HCT116 (cell line): ENCODE data around the gene NAGPA. TPM values are rescaled to one million over a fixed set of nuclear protein-coding genes. Genes with fewer than 3 reads are reported as not detected.

Experiments used
- ATAC-seq: fragments of 200-7000 bp; cut with Tn5 transposase; 2 replicates; pipeline ENCODE4 v1.9.1; 2020; ENCODE audit warnings: mild to moderate bottlenecking, moderate library complexity
- BruUV-seq: library from RNA; stranded (reverse); fragments of 400-500 nt; replicated peaks from 2 replicates; lab custom pipeline; 2021; lab: Mats Ljungman, UMichigan
- CTCF ChIA-PET: fragments of 300-600 bp; sonication (Branson Sonifier 250); formaldehyde crosslinking; loops from one replicate; lab custom pipeline; 2021; ENCODE audit warnings: antibody characterized with exemption; lab: Charles Lee
- POLR2A ChIA-PET: fragments of 300-600, 350-600 bp; sonication (Branson Sonifier 250); formaldehyde crosslinking; loops from one replicate; lab custom pipeline; 2021; ENCODE audit warnings: antibody characterized with exemption; lab: Charles Lee
- RAD21 ChIA-PET, 2 experiments: fragments of 300-600 bp; sonication (Branson Sonifier 250); formaldehyde crosslinking; loops; one replicate each; lab custom pipeline; 2023; ENCODE audit warnings: low total read pairs in 2 of 2; ENCODE audit not compliant: uncharacterized antibody in 2 of 2, unreplicated experiment in 2 of 2, low non-redundant PET in 1 of 2; lab: Charles Lee
- DNase-seq: peaks from one replicate; pipeline ENCODE4 v3.0.0-alpha.2; 2010; ENCODE audit warnings: low read depth, low spot score
- H2AFZ ChIP-seq: fragments of 200-600 bp; shearing (Covaris generic), sonication (generic); 2 replicates; pipeline ENCODE4 v1.6.1; 2017; ENCODE audit warnings: low read depth, mixed run types, mixed read lengths, antibody characterized with exemption, low read length; ENCODE audit not compliant: poor library complexity, severe bottlenecking
- H3K27ac ChIP-seq: 2 replicates; pipeline ENCODE4 v1.5.1; 2012; ENCODE audit warnings: low read depth, low read length
- H3K27me3 ChIP-seq: fragments of 200-600 bp; sonication (generic); 2 replicates; pipeline ENCODE4 v1.6.1; 2016; ENCODE audit warnings: mixed run types, low read length, mixed read lengths; ENCODE audit not compliant: insufficient read depth
- H3K36me3 ChIP-seq, 2 experiments: fragments of 200-500 bp in 1 of 2; fragments of 200-600 bp in 1 of 2; sonication (Bioruptor generic) in 1 of 2; sonication (generic) in 1 of 2; 2 replicates each; pipeline versions ENCODE4 v1.5.1 to v1.6.1; 2014 to 2016; ENCODE audit warnings: low read length in 2 of 2, inconsistent platforms in 1 of 2, mixed read lengths in 1 of 2, mixed run types in 1 of 2; ENCODE audit not compliant: insufficient read depth in 2 of 2, control insufficient read depth in 1 of 2
- H3K4me1 ChIP-seq, 2 experiments: fragments of 200-600 bp in 1 of 2; sonication (generic) in 1 of 2; 2 replicates each; pipeline versions ENCODE4 v1.5.1 to v1.6.1; 2012 to 2017; ENCODE audit warnings: low read length in 2 of 2, inconsistent platforms in 1 of 2, mild to moderate bottlenecking in 1 of 2, mixed read lengths in 1 of 2, mixed run types in 1 of 2, moderate library complexity in 1 of 2; ENCODE audit not compliant: insufficient read depth in 2 of 2, control insufficient read depth in 1 of 2
- H3K4me2 ChIP-seq: fragments of 200-600 bp; sonication (generic); 2 replicates; pipeline ENCODE4 v1.6.1; 2017; ENCODE audit warnings: mixed run types, low read length, mixed read lengths
- H3K4me3 ChIP-seq, 2 experiments: fragments of 200-600 bp in 1 of 2; sonication (generic) in 1 of 2; replicated peaks in 1 of 2; 2 replicates each; pipeline ENCODE4 v1.5.1; 2011 to 2016; ENCODE audit warnings: low read length in 2 of 2, control low read depth in 1 of 2, low read depth in 1 of 2, mild to moderate bottlenecking in 1 of 2, mixed read lengths in 1 of 2, mixed run types in 1 of 2
- H3K79me2 ChIP-seq: fragments of 200-600 bp; sonication (generic); 2 replicates; pipeline ENCODE4 v1.6.1; 2017; ENCODE audit warnings: mild to moderate bottlenecking, mixed run types, low read length, moderate library complexity, mixed read lengths; ENCODE audit not compliant: insufficient read depth
- H3K9ac ChIP-seq: fragments of 200-600 bp; sonication (generic); 2 replicates; pipeline ENCODE4 v1.6.1; 2016; ENCODE audit warnings: low read length, mixed read lengths
- H3K9me2 ChIP-seq: fragments of 200-600 bp; sonication (generic), shearing (Covaris generic); 2 replicates; pipeline ENCODE4 v1.6.1; 2017; ENCODE audit warnings: mixed run types, mild to moderate bottlenecking, moderate library complexity; ENCODE audit not compliant: insufficient read depth
- H3K9me3 ChIP-seq, 2 experiments: fragments of 200-500 bp in 1 of 2; fragments of 200-600 bp in 1 of 2; sonication (Bioruptor generic) in 1 of 2; sonication (generic) in 1 of 2; 2 replicates each; pipeline ENCODE4 v1.6.1; 2014 to 2017; ENCODE audit warnings: low read length in 2 of 2, mixed read lengths in 2 of 2, inconsistent platforms in 1 of 2, low read depth in 1 of 2, mild to moderate bottlenecking in 1 of 2, mixed run types in 1 of 2, moderate library complexity in 1 of 2; ENCODE audit not compliant: control insufficient read depth in 1 of 2, insufficient read depth in 1 of 2
- H4K20me1 ChIP-seq: fragments of 200-600 bp; sonication (generic), shearing (Covaris generic); 2 replicates; pipeline ENCODE4 v1.6.1; 2017; ENCODE audit warnings: mixed run types, mild to moderate bottlenecking, moderate library complexity; ENCODE audit not compliant: insufficient read depth
- CBX3 ChIP-seq: IDR thresholded peaks from 2 replicates; pipeline ENCODE4 v1.6.1; 2012; ENCODE audit warnings: low read depth
- CTCF ChIP-seq, 3 experiments: fragments of 200-600 bp in 1 of 3; sonication (generic) in 1 of 3; IDR thresholded peaks in 2 of 3; conservative IDR thresholded peaks in 1 of 3; 2 replicates each; pipeline ENCODE4 v1.5.1; 2012 to 2017; ENCODE audit warnings: low read depth in 2 of 3, low read length in 2 of 3, antibody characterized with exemption in 1 of 3, borderline replicate concordance in 1 of 3, control low read depth in 1 of 3, mild to moderate bottlenecking in 1 of 3, mixed read lengths in 1 of 3, mixed run types in 1 of 3, moderate library complexity in 1 of 3; ENCODE audit not compliant: insufficient read depth in 1 of 3
- EZH2 ChIP-seq: fragments of 200-600 bp; sonication (generic); IDR thresholded peaks from 2 replicates; pipeline ENCODE4 v1.6.1; 2017; ENCODE audit warnings: antibody characterized with exemption, mixed run types
- EZH2phosphoT487 ChIP-seq: fragments of 200-600 bp; IDR thresholded peaks from 2 replicates; pipeline ENCODE4 v1.6.1; 2018; ENCODE audit warnings: antibody characterized with exemption, borderline replicate concordance
- FOSL1 ChIP-seq: IDR thresholded peaks from 2 replicates; pipeline ENCODE4 v1.6.1; 2012; ENCODE audit warnings: low read depth
- POLR2AphosphoS5 ChIP-seq: IDR thresholded peaks from 2 replicates; pipeline ENCODE4 v1.6.1; 2011; ENCODE audit warnings: mild to moderate bottlenecking, low read depth, low read length, moderate library complexity
- REST ChIP-seq: IDR thresholded peaks from 2 replicates; pipeline ENCODE4 v1.6.1; 2012; ENCODE audit warnings: low read depth
- SP1 ChIP-seq: IDR thresholded peaks from 2 replicates; pipeline ENCODE4 v1.6.1; 2012; ENCODE audit warnings: low read depth
- SRF ChIP-seq: IDR thresholded peaks from 2 replicates; pipeline ENCODE4 v1.6.1; 2012; ENCODE audit warnings: low read depth
- TCF7L2 ChIP-seq: IDR thresholded peaks from 2 replicates; pipeline ENCODE4 v1.7.0; 2011; ENCODE audit warnings: borderline replicate concordance, inconsistent platforms; ENCODE audit not compliant: insufficient read depth, insufficient read length; ENCODE audit errors: extremely low read depth
- YY1 ChIP-seq: IDR thresholded peaks from 2 replicates; pipeline ENCODE4 v1.6.1; 2011; ENCODE audit warnings: low read length, low read depth, moderate library complexity, mild to moderate bottlenecking; ENCODE audit not compliant: insufficient replicate concordance; ENCODE audit errors: extremely low read depth
- ZFX ChIP-seq: fragments of 450-650 bp; IDR thresholded peaks from 2 replicates; pipeline ENCODE4 v1.6.1; 2017
- intact Hi-C: fragments of 100-400 bp; cut with micrococcal nuclease; formaldehyde crosslinking; loops from 2 replicates; pipeline ENCODE4 v1.10.0; 2022
- total RNA-seq: library from RNA; stranded (reverse); gene quantifications from one replicate; pipeline ENCODE4 v1.2.1, GENCODE V29; 2021; ENCODE audit not compliant: unreplicated experiment
- TF ChIP-seq, protein P1 (sequence below): IDR thresholded peaks from 2 replicates; pipeline ENCODE4 v1.6.1; 2012

NAGPA gene
- total RNA-seq, 1 experiment from 2014 or later = 17.5 TPM

DNA sequence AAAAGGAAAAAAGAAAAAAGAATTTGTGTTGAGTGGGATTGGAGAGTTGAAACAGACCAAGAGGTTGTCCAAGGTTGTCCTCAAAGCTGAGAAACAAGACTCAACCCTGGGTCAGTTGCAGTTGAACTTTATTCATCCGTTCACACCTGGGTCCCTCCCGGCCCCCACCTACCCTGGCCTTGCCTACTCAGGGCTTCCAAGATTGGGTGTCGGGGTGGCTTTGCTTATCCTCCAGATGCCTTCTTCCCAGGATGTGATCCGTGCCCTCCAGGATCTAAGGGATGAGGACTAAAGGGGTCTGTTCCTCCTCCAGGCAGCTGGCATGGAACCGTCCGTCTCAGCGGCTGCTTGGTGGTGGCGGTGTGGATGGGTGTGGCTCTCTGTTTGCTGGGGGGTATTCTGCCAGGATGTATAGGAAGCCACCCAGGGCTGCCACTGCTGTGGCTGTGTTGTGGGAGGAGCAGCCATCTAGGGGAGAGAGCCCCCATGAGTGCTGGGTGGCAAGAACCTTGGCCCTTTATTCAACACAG is 10.3 kb upstream of the NAGPA start:
- ATAC-seq (no peak), DNase-seq (no peak)
- CTCF ChIA-PET = no interaction called here
- Histone ChIP-seq H3K79me2 (no peaks in the 10 kb centered on the region), H3K9me3 (no peaks in the 10 kb centered on the region), H3K4me1 (peaks cover 15 to 29% of the 10 kb centered on the region in 2 experiments), H3K4me2 (no peak overlapping the region), H3K9me2 (no peaks in the 10 kb centered on the region), H3K27me3 (no peaks in the 10 kb centered on the region), H3K4me3 (no peak overlapping the region), H3K9ac (no peak overlapping the region), H3K27ac (no peak overlapping the region), H4K20me1 (no peaks in the 10 kb centered on the region), H3K36me3 (no peaks in the 10 kb centered on the region), H2AFZ (no peak overlapping the region)
- RAD21 ChIA-PET = no interaction called here
- intact Hi-C loops = no loop called here
- POLR2A ChIA-PET = no interaction called here
- TF ChIP-seq CTCF (IDR thresholded peaks at IDR 0.05 in 2 of 3, conservative IDR thresholded peaks at IDR 0.05 in 1 of 3; ENCODE audit: borderline replicate concordance in 1 of 3, insufficient read depth in 1 of 3, low read depth in 2 of 3, low read length in 2 of 3) (no peak), YY1 (no peak), REST (no peak), ZFX (no peak), FOSL1 (no peak), EZH2phosphoT487 (no peak), CBX3 (no peak), EZH2 (no peak), SRF (no peak), TCF7L2 (no peak), POLR2AphosphoS5 (no peak), SP1 (no peak)
- TF ChIP-seq, protein P1, sequence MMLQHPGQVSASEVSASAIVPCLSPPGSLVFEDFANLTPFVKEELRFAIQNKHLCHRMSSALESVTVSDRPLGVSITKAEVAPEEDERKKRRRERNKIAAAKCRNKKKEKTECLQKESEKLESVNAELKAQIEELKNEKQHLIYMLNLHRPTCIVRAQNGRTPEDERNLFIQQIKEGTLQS = no peak
- no TSS peak for BruUV-seq
